Measurements from ENCODE around the gene GNB4.
A peak's percentile ranks its signal among the peaks of the same experiment; 100 is the strongest.

The GNB4 gene

DNA sequence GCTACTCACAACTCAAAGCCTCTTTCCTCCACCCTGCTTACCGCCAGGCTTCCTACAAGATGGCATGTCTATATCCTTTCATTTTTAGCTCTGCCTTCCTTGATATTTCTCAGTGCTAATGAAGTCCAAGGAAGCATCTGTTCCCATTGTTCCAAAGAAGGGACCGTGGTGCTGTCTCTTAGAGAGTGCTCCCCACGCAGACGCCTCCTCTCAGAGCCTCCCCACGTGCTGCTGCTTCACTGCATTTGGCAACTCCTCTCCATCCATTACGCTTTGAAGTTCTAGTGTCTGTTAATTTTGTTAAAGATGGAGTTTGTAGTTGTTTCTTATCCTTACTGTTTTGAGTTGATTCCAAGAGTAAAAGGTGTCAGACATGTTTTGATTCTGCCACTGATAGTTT lies 26.2 kb downstream of the GNB4 start:
- Histone ChIP-seq H2BK120ac (ENCODE audit: insufficient read depth, low read length, poor library complexity) (no peak overlapping the region), H3K79me2 (ENCODE audit: control insufficient read depth, insufficient read depth, low read length, poor library complexity) (peaks cover 3% of the 10 kb centered on the region), H3K27me3 (ENCODE audit: insufficient read depth, low read length) (no peaks in the 10 kb centered on the region), H2BK5ac (ENCODE audit: low read depth, low read length, poor library complexity) (no peak overlapping the region), H3K9me3 (ENCODE audit: insufficient read depth, low read depth, low read length) (no peaks in the 10 kb centered on the region), H4K91ac (ENCODE audit: low read depth, low read length) (no peak overlapping the region), H3K27ac (ENCODE audit: low read depth, low read length) (no peak overlapping the region), H3K4me2 (ENCODE audit: low read length) (no peak overlapping the region), H3K4ac (ENCODE audit: low read depth, low read length) (no peak overlapping the region), H3K4me3 (ENCODE audit: low read depth, low read length) (no peak overlapping the region), H2AFZ (ENCODE audit: insufficient read depth, low read length, poor library complexity) (no peak overlapping the region), H3K9ac (ENCODE audit: low read length) (no peak overlapping the region), H2BK12ac (ENCODE audit: low read length) (no peak overlapping the region), H4K8ac (ENCODE audit: low read depth, low read length) (no peak overlapping the region), H3K23ac (ENCODE audit: low read length) (no peak overlapping the region), H4K12ac (ENCODE audit: low read depth, low read length) (no peak overlapping the region), H3K79me1 (ENCODE audit: low read length) (no peaks in the 10 kb centered on the region), H3K14ac (ENCODE audit: low read length) (no peak overlapping the region), H2AK5ac (ENCODE audit: low read length) (no peak overlapping the region), H3K4me1 (ENCODE audit: control insufficient read depth in 1 of 2, insufficient read depth in 2 of 2, low read length in 2 of 2) (no peaks in the 10 kb centered on the region), H3K36me3 (ENCODE audit: control insufficient read depth in 1 of 2, insufficient read depth in 2 of 2, low read length in 2 of 2) (peaks cover 2 to 6% of the 10 kb centered on the region in 2 experiments), H3K18ac (ENCODE audit: low read length) (no peak overlapping the region)
- DNase-seq: no peak
- no CpG with 5 or more reads among the region's 6 CpGs for WGBS (ENCODE audit: extremely low coverage, insufficient coverage, insufficient read length)

DNA sequence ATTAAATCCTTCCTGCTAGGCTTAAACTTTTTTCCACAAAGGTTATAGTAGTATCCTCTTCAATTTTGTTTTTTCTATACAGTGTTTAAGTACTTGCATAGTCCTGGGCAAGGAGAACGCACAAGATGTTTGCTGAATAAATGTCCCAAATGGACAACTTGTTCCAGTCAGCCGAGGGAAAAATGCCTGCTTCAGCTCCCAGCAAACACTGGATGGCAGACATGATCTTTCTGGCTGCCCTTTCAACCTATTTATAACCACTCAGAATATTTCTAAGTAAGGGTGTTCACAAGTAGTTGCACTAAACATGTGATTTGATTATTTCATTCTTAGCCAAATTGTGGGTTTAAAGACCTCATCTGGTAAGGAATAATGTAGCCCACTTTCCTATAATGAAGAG lies 29.8 kb downstream of the GNB4 start:
- H2BK5ac ChIP-seq (ENCODE audit: low read depth, low read length, poor library complexity): no peak overlapping the region
- no peak overlapping the region for H2BK120ac ChIP-seq (ENCODE audit: insufficient read depth, low read length, poor library complexity)
- DNase-seq: peak in 1 of 2 donors; percentile 21
- peaks cover 5 to 9% of the 10 kb centered on the region in 2 experiments for H3K36me3 ChIP-seq (ENCODE audit: control insufficient read depth in 1 of 2, insufficient read depth in 2 of 2, low read length in 2 of 2)
- no peak overlapping the region for H3K4ac ChIP-seq (ENCODE audit: low read depth, low read length)
- H3K23ac ChIP-seq (ENCODE audit: low read length): no peak overlapping the region
- H3K18ac ChIP-seq (ENCODE audit: low read length): no peak overlapping the region
- no peak overlapping the region for H2AFZ ChIP-seq (ENCODE audit: insufficient read depth, low read length, poor library complexity)
- no peak overlapping the region for H3K14ac ChIP-seq (ENCODE audit: low read length)
- H3K9ac ChIP-seq (ENCODE audit: low read length): no peak overlapping the region
- H3K9me3 ChIP-seq (ENCODE audit: insufficient read depth, low read depth, low read length): no peaks in the 10 kb centered on the region
- no peak overlapping the region for H4K8ac ChIP-seq (ENCODE audit: low read depth, low read length)
- H2AK5ac ChIP-seq (ENCODE audit: low read length): no peak overlapping the region
- no peak overlapping the region for H4K12ac ChIP-seq (ENCODE audit: low read depth, low read length)
- no peaks in the 10 kb centered on the region for H3K4me1 ChIP-seq (ENCODE audit: control insufficient read depth in 1 of 2, insufficient read depth in 2 of 2, low read length in 2 of 2)
- H2BK12ac ChIP-seq (ENCODE audit: low read length): no peak overlapping the region
- no peaks in the 10 kb centered on the region for H3K27me3 ChIP-seq (ENCODE audit: insufficient read depth, low read length)
- H3K4me2 ChIP-seq (ENCODE audit: low read length): no peak overlapping the region
- no peak overlapping the region for H3K4me3 ChIP-seq (ENCODE audit: low read depth, low read length)
- no peak overlapping the region for H3K27ac ChIP-seq (ENCODE audit: low read depth, low read length)
- H3K79me1 ChIP-seq (ENCODE audit: low read length): no peaks in the 10 kb centered on the region
- no CpG with 5 or more reads among the region's 2 CpGs for whole genome bisulfite sequencing (ENCODE audit: extremely low coverage, insufficient coverage, insufficient read length)
- no peaks in the 10 kb centered on the region for H3K79me2 ChIP-seq (ENCODE audit: control insufficient read depth, insufficient read depth, low read length, poor library complexity)
- no peak overlapping the region for H4K91ac ChIP-seq (ENCODE audit: low read depth, low read length)

DNA sequence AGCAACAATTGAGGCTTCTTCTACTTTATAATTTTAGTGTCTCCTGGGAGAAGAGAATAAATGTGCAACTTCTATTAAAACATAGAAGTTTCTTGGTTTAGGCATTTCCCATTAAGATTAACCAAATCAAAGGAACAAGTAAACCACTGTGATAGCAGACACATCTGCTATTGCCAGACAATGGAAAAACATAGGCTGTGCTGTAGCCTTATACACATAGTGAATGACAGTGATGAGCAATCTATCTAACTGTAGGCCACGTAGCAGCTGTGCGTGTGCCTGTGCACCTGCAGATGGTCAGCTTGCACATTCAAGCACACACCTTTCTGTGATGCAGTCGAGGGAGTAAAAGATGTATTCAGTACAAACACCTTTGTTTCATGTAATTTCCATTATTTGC lies 32.7 kb downstream of the GNB4 start:
- no peak overlapping the region for H3K4me2 ChIP-seq (ENCODE audit: low read length)
- no peak overlapping the region for H3K18ac ChIP-seq (ENCODE audit: low read length)
- H3K27ac ChIP-seq (ENCODE audit: low read depth, low read length): no peak overlapping the region
- H3K4ac ChIP-seq (ENCODE audit: low read depth, low read length): no peak overlapping the region
- H3K4me1 ChIP-seq (ENCODE audit: control insufficient read depth in 1 of 2, insufficient read depth in 2 of 2, low read length in 2 of 2): no peaks in the 10 kb centered on the region
- H3K9me3 ChIP-seq (ENCODE audit: insufficient read depth, low read depth, low read length): no peaks in the 10 kb centered on the region
- H3K36me3 ChIP-seq (ENCODE audit: control insufficient read depth in 1 of 2, insufficient read depth in 2 of 2, low read length in 2 of 2): peaks cover 3 to 4% of the 10 kb centered on the region in 2 experiments
- no peak overlapping the region for H4K91ac ChIP-seq (ENCODE audit: low read depth, low read length)
- no peak overlapping the region for H4K12ac ChIP-seq (ENCODE audit: low read depth, low read length)
- no peaks in the 10 kb centered on the region for H3K79me1 ChIP-seq (ENCODE audit: low read length)
- no peak overlapping the region for H2AK5ac ChIP-seq (ENCODE audit: low read length)
- no peak for DNase-seq
- H3K9ac ChIP-seq (ENCODE audit: low read length): no peak overlapping the region
- no peak overlapping the region for H3K4me3 ChIP-seq (ENCODE audit: low read depth, low read length)
- WGBS (ENCODE audit: extremely low coverage, insufficient coverage, insufficient read length): no CpG with 5 or more reads among the region's 3 CpGs
- no peaks in the 10 kb centered on the region for H3K79me2 ChIP-seq (ENCODE audit: control insufficient read depth, insufficient read depth, low read length, poor library complexity)
- no peak overlapping the region for H3K23ac ChIP-seq (ENCODE audit: low read length)
- no peaks in the 10 kb centered on the region for H3K27me3 ChIP-seq (ENCODE audit: insufficient read depth, low read length)
- H2BK5ac ChIP-seq (ENCODE audit: low read depth, low read length, poor library complexity): no peak overlapping the region
- no peak overlapping the region for H2AFZ ChIP-seq (ENCODE audit: insufficient read depth, low read length, poor library complexity)
- H4K8ac ChIP-seq (ENCODE audit: low read depth, low read length): no peak overlapping the region
- no peak overlapping the region for H3K14ac ChIP-seq (ENCODE audit: low read length)
- H2BK120ac ChIP-seq (ENCODE audit: insufficient read depth, low read length, poor library complexity): no peak overlapping the region
- no peak overlapping the region for H2BK12ac ChIP-seq (ENCODE audit: low read length)

DNA sequence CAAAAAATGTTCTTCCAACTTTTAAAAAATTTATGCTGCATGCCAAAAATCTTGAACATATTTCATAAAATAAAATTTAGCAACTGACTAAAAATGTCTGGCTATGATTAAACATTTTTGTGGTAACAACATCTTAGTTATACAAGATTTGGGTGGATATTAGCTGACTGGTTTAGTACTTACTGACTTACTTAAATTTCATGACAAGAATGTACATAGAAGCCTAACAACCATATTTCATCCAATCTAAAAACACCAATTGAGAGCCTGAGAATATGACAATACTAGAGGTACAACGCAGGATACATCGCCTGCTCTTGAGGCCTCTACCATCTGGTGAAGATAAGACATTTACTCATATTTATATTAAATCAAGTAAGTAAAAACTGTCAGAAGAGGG lies 34.6 kb downstream of the GNB4 start:
- no peaks in the 10 kb centered on the region for H3K79me2 ChIP-seq (ENCODE audit: control insufficient read depth, insufficient read depth, low read length, poor library complexity)
- no peak overlapping the region for H2AK5ac ChIP-seq (ENCODE audit: low read length)
- no peak overlapping the region for H3K4me2 ChIP-seq (ENCODE audit: low read length)
- H3K79me1 ChIP-seq (ENCODE audit: low read length): no peaks in the 10 kb centered on the region
- H2AFZ ChIP-seq (ENCODE audit: insufficient read depth, low read length, poor library complexity): no peak overlapping the region
- H3K18ac ChIP-seq (ENCODE audit: low read length): no peak overlapping the region
- no peak overlapping the region for H3K23ac ChIP-seq (ENCODE audit: low read length)
- no peak overlapping the region for H4K91ac ChIP-seq (ENCODE audit: low read depth, low read length)
- peaks cover 5 to 8% of the 10 kb centered on the region in 2 experiments for H3K36me3 ChIP-seq (ENCODE audit: control insufficient read depth in 1 of 2, insufficient read depth in 2 of 2, low read length in 2 of 2)
- no CpG with 5 or more reads among the region's 2 CpGs for WGBS (ENCODE audit: extremely low coverage, insufficient coverage, insufficient read length)
- H4K8ac ChIP-seq (ENCODE audit: low read depth, low read length): no peak overlapping the region
- H3K4me3 ChIP-seq (ENCODE audit: low read depth, low read length): no peak overlapping the region
- H2BK120ac ChIP-seq (ENCODE audit: insufficient read depth, low read length, poor library complexity): no peak overlapping the region
- H3K9me3 ChIP-seq (ENCODE audit: insufficient read depth, low read depth, low read length): no peaks in the 10 kb centered on the region
- no peak overlapping the region for H2BK5ac ChIP-seq (ENCODE audit: low read depth, low read length, poor library complexity)
- H2BK12ac ChIP-seq (ENCODE audit: low read length): no peak overlapping the region
- no peaks in the 10 kb centered on the region for H3K27me3 ChIP-seq (ENCODE audit: insufficient read depth, low read length)
- no peak overlapping the region for H4K12ac ChIP-seq (ENCODE audit: low read depth, low read length)
- no peak overlapping the region for H3K27ac ChIP-seq (ENCODE audit: low read depth, low read length)
- H3K14ac ChIP-seq (ENCODE audit: low read length): no peak overlapping the region
- H3K4me1 ChIP-seq (ENCODE audit: control insufficient read depth in 1 of 2, insufficient read depth in 2 of 2, low read length in 2 of 2): no peaks in the 10 kb centered on the region
- no peak overlapping the region for H3K4ac ChIP-seq (ENCODE audit: low read depth, low read length)
- DNase-seq: no peak
- H3K9ac ChIP-seq (ENCODE audit: low read length): no peak overlapping the region

Measured in trophoblast cell (in vitro differentiated cells and primary cell).